ENCODE results near the gene ARHGAP6. TPM values are rescaled to one million over a fixed set of nuclear protein-coding genes. Genes with fewer than 3 reads are reported as not detected.
A peak's percentile ranks its signal among the peaks of the same experiment; 100 is the strongest.

ARHGAP6 gene
- total and polyA plus RNA-seq, 2 experiments from 2014 or later: 0.26 to 0.59 TPM

- Histone ChIP-seq H3K4me2 (no peak overlapping the region), H3F3A (replicated peaks; ENCODE audit: low read depth) (no peaks in the 10 kb centered on the region), H3K4me1 (ENCODE audit: insufficient read depth) (no peaks in the 10 kb centered on the region), H3K9me2 (ENCODE audit: insufficient read depth) (no peaks in the 10 kb centered on the region), H2AFZ (no peak overlapping the region), H3K79me2 (replicated peaks; ENCODE audit: insufficient read depth) (no peaks in the 10 kb centered on the region), H3K27me3 (ENCODE audit: insufficient read depth) (no peaks in the 10 kb centered on the region), H3K27ac (ENCODE audit: low read depth) (no peak overlapping the region), H4K20me1 (replicated peaks; ENCODE audit: insufficient read depth) (no peaks in the 10 kb centered on the region), H3K4me3 (no peak overlapping the region), H3K36me3 (ENCODE audit: insufficient read depth) (no peaks in the 10 kb centered on the region)
- no peak for DNase-seq (ENCODE audit: low spot score)
- no peaks in the 10 kb centered on the region for H3K9me3 Mint-ChIP-seq
- H3K36me3 Mint-ChIP-seq (ENCODE audit: low read depth): no peaks in the 10 kb centered on the region
- H3K27me3 Mint-ChIP-seq (ENCODE audit: insufficient read depth, low read depth, poor library complexity): peaks cover 4% of the 10 kb centered on the region
- TF ChIP-seq CREB1 (CRISPR knock-in tag; IDR thresholded peaks at IDR 0.05; ENCODE audit: low read depth) (no peak), ETS1 (IDR thresholded peaks at IDR 0.05) (no peak), NANOG (IDR thresholded peaks at IDR 0.05; ENCODE audit: borderline replicate concordance) (no peak), ZNF331 (CRISPR knock-in tag; IDR thresholded peaks at IDR 0.05; ENCODE audit: low read depth) (no peak), STAT1 (IDR thresholded peaks at IDR 0.05; ENCODE audit: unreplicated experiment) (no peak), ZNF114 (CRISPR knock-in tag; IDR thresholded peaks at IDR 0.05) (no peak)
- no peak overlapping the region for H3K27ac Mint-ChIP-seq
- no peaks in the 10 kb centered on the region for H3K4me1 Mint-ChIP-seq
- no peak overlapping the region for H3K4me3 Mint-ChIP-seq
- no peak for ATAC-seq
Observed at GRCh38 chrX:11461201-11462001, 204.3 kb downstream of the ARHGAP6 start.

- Histone ChIP-seq H3K4me3 (no peak overlapping the region), H3K9me2 (ENCODE audit: insufficient read depth) (no peaks in the 10 kb centered on the region), H3K4me1 (ENCODE audit: insufficient read depth) (no peaks in the 10 kb centered on the region), H3K79me2 (replicated peaks; ENCODE audit: insufficient read depth) (no peaks in the 10 kb centered on the region), H3K27ac (ENCODE audit: low read depth) (no peak overlapping the region), H3K4me2 (no peak overlapping the region), H3K36me3 (ENCODE audit: insufficient read depth) (no peaks in the 10 kb centered on the region), H3F3A (replicated peaks; ENCODE audit: low read depth) (no peaks in the 10 kb centered on the region), H4K20me1 (replicated peaks; ENCODE audit: insufficient read depth) (no peaks in the 10 kb centered on the region), H2AFZ (no peak overlapping the region), H3K27me3 (ENCODE audit: insufficient read depth) (no peaks in the 10 kb centered on the region)
- H3K9me3 Mint-ChIP-seq: no peaks in the 10 kb centered on the region
- H3K4me3 Mint-ChIP-seq: no peak overlapping the region
- H3K27ac Mint-ChIP-seq: no peak overlapping the region
- peaks cover 4% of the 10 kb centered on the region for H3K27me3 Mint-ChIP-seq (ENCODE audit: insufficient read depth, low read depth, poor library complexity)
- peak; percentile 4 for DNase-seq (ENCODE audit: low spot score)
- no peak for ATAC-seq
- TF ChIP-seq EZH2 (IDR thresholded peaks at IDR 0.05; ENCODE audit: low read depth, unreplicated experiment) (no peak), CTCF (conservative IDR thresholded peaks at IDR 0.05; ENCODE audit: low read depth in 2 of 2) (peak; percentile 10 to 20; a peak in 1 of 4 replicates)
- H3K36me3 Mint-ChIP-seq (ENCODE audit: low read depth): no peaks in the 10 kb centered on the region
- no peaks in the 10 kb centered on the region for H3K4me1 Mint-ChIP-seq
Observed at GRCh38 chrX:11460347-11460746, 205.4 kb downstream of the ARHGAP6 start.
